Natural killer cell (primary cell): ENCODE measurements around the gene SSR3. TPM values are rescaled to one million over a fixed set of nuclear protein-coding genes. Genes with fewer than 3 reads are reported as not detected.

Source experiments
- ATAC-seq, 3 donors: fragments of 150-1000 bp in 2 of 3; fragments of 200-7000 bp in 1 of 3; cut with Tn5 transposase; 1 replicate in 1 of 3; 2 replicates in 2 of 3; pipeline ENCODE4 v1.10.0; 2021; ENCODE audit warnings: mild to moderate bottlenecking in 2 of 3, moderate library complexity in 2 of 3
- DNase-seq, 2 donors: peaks; one replicate each; pipeline versions ENCODE4 v3.0.0 to v3.0.0-alpha.2; 2013 to 2021; ENCODE audit warnings: mixed read lengths in 1 of 2
- H3K27ac ChIP-seq: one replicate; pipeline ENCODE4 v1.5.1; 2013; ENCODE audit warnings: mild to moderate bottlenecking, low read length
- H3K27me3 ChIP-seq: one replicate; pipeline ENCODE4 v1.6.1; 2013; ENCODE audit warnings: low read length; ENCODE audit not compliant: control insufficient read depth, insufficient read depth
- H3K36me3 ChIP-seq: one replicate; pipeline ENCODE4 v1.6.1; 2013; ENCODE audit warnings: low read length; ENCODE audit not compliant: control insufficient read depth, insufficient read depth
- H3K4me1 ChIP-seq: one replicate; pipeline ENCODE4 v1.6.1; 2013; ENCODE audit warnings: low read length; ENCODE audit not compliant: control insufficient read depth, insufficient read depth
- H3K4me3 ChIP-seq: one replicate; pipeline ENCODE4 v1.5.1; 2013; ENCODE audit warnings: low read length
- H3K9me3 ChIP-seq: one replicate; pipeline ENCODE4 v1.6.1; 2013; ENCODE audit warnings: low read length; ENCODE audit not compliant: control insufficient read depth, insufficient read depth
- H3K27ac Mint-ChIP-seq, 2 donors: one replicate each; pipeline ENCODE4 v1.8.0; 2022; ENCODE audit warnings: mild to moderate bottlenecking in 2 of 2, mixed read lengths in 2 of 2, moderate library complexity in 1 of 2
- H3K27me3 Mint-ChIP-seq, 2 donors: one replicate each; pipeline ENCODE4 v1.8.0; 2022; ENCODE audit warnings: low read depth in 2 of 2, mixed read lengths in 2 of 2
- H3K36me3 Mint-ChIP-seq: one replicate; pipeline ENCODE4 v1.8.0; 2022; ENCODE audit warnings: mixed read lengths
- H3K4me1 Mint-ChIP-seq, 2 donors: one replicate each; pipeline ENCODE4 v1.8.0; 2022; ENCODE audit warnings: mixed read lengths in 2 of 2
- H3K4me3 Mint-ChIP-seq: one replicate; pipeline ENCODE4 v1.8.0; 2022; ENCODE audit warnings: mild to moderate bottlenecking, moderate library complexity, mixed read lengths
- H3K9me3 Mint-ChIP-seq, 2 donors: one replicate each; pipeline ENCODE4 v1.8.0; 2022; ENCODE audit warnings: mixed read lengths in 2 of 2
- WGBS: methylation state at CpG from one replicate; pipeline ENCODE4 v1.1.7; 2013; ENCODE audit warnings: missing lambda C conversion rate; ENCODE audit not compliant: insufficient coverage; 5-methylcytosine and 5-hydroxymethylcytosine counted together
- intact Hi-C: fragments of 100-400 bp; cut with micrococcal nuclease; formaldehyde crosslinking; loops from one replicate; pipeline ENCODE4 v1.14.2; 2022
- total RNA-seq, 4 donors: library from RNA; stranded (reverse); fragments of 120-200 nt in 1 of 4; gene quantifications; one replicate each; pipeline versions ENCODE4 v1.2.3 to v1.2.4, GENCODE V29; 2013 to 2022
- TF ChIP-seq, protein P1 (sequence below): fragments of 200-600 bp; IDR thresholded peaks from one replicate; pipeline ENCODE4 v1.8.0; 2022; ENCODE audit warnings: antibody characterized with exemption

SSR3 gene
- 10 to 100 TPM; 60.7 to 75.1 (median 63.0) TPM for total RNA-seq
- total RNA-seq (2013), result 94.7 TPM

DNA sequence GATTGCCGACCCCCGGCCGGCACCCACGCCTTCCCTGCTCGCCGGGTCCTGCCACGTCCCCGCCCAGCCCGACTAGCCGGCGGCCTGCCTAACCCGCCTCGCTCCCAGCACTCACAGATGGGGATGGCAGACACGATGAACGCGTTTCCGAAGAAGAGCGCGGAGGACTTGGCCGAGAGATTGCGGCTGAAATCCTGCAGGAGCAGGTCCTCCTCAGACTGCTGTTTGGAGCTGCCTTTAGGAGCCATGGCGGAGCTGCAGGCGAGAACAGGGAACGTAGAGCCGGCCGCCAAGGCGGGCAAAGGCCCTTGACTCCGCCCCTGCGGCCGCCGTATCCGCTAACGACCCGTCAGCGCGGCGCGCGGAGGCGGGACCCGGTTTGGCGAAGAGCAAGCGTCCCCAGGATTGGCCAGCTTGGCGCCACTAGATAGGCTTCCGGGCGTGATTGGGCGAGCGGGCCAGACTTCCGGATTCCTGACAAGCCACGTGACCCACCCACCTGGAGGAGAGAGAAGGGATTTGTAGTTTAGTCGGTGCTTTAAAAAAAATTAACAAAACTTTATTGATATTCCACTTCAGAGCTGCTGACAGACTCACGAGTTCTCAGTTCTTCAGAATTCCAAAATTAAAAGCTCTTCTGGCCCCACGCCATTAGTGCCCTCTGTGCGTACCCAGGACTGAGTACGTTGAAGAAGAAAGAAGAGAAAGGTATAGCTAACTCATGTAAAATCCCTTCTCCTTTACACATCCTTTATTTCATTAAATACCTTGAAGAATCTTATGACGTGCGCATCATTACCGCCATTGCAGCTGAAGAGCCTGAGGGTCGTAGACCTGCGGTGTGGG, at the start of gene SSR3:
TSS of gene SSR3 (minus strand) at position 276 of the 846 bp plus-strand sequence. CDS start at position 248, 28 bp downstream.
- peak within 1 kb of the TSS; percentile 93 for H3K4me3 Mint-ChIP-seq
- WGBS, result 4% methylated on average over 56 of the region's 60 CpGs

DNA sequence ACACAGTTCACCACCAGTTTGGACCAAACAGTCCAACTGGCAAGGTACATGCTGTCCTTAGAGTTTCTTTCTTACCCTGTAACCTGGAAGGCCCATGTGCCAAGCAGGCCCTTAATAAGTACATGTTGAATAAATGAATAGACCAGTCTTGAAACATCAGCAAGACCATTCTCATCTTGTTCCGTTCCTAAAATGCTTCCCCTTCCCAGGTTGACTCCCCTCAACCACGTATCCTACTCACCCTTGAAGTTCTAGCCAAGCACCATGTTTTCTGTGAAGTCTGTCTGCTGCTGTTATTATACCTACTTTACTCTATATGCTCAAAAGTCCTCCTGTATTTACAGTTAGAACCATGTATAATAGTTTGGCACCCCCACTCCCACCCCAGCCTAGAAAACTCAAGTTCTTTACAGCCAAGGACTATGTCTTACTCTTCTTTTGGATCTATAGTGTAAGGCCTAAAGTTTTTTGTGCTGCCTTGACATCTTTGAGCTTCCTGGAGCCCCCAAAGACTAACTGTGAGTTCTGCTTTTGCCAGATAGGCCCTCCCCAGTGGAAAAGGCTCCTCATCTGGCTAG, 49.2 kb upstream of the SSR3 start:
- Mint-ChIP-seq H3K27ac (no peak overlapping the region), H3K36me3 (no peaks in the 10 kb centered on the region), H3K9me3 (no peaks in the 10 kb centered on the region), H3K4me3 (no peak overlapping the region), H3K27me3 (peaks cover 5 to 23% of the 10 kb centered on the region in 2 donors), H3K4me1 (peaks cover 0 to 13% of the 10 kb centered on the region in 2 donors)
- DNase-seq (no peak), ATAC-seq (no peak)
- no peak overlapping the region for H3K4me3 ChIP-seq
- no peak overlapping the region for H3K27ac ChIP-seq
- 93% methylated on average over 2 of the region's 2 CpGs for WGBS
- peaks cover 5% of the 10 kb centered on the region for H3K27me3 ChIP-seq
- intact Hi-C loops, result no loop called here
- TF ChIP-seq, protein P1, sequence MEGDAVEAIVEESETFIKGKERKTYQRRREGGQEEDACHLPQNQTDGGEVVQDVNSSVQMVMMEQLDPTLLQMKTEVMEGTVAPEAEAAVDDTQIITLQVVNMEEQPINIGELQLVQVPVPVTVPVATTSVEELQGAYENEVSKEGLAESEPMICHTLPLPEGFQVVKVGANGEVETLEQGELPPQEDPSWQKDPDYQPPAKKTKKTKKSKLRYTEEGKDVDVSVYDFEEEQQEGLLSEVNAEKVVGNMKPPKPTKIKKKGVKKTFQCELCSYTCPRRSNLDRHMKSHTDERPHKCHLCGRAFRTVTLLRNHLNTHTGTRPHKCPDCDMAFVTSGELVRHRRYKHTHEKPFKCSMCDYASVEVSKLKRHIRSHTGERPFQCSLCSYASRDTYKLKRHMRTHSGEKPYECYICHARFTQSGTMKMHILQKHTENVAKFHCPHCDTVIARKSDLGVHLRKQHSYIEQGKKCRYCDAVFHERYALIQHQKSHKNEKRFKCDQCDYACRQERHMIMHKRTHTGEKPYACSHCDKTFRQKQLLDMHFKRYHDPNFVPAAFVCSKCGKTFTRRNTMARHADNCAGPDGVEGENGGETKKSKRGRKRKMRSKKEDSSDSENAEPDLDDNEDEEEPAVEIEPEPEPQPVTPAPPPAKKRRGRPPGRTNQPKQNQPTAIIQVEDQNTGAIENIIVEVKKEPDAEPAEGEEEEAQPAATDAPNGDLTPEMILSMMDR, result no peak
- H3K4me1 ChIP-seq, result peaks cover 9% of the 10 kb centered on the region
- no peaks in the 10 kb centered on the region for H3K9me3 ChIP-seq
- H3K36me3 ChIP-seq, result no peaks in the 10 kb centered on the region

More for the DNA sequence above, at the start of gene SSR3:
- Mint-ChIP-seq H3K9me3 (no peaks in the 10 kb centered on the region), H3K4me1 (peaks cover 42 to 48% of the 10 kb centered on the region in 2 donors), H3K36me3 (peaks cover 13% of the 10 kb centered on the region), H3K27me3 (no peaks in the 10 kb centered on the region), H3K27ac (peak within 1 kb of the TSS; percentile 90 to 93)
- no peaks in the 10 kb centered on the region for H3K9me3 ChIP-seq
- peak within 1 kb of the TSS; percentile 78 for H3K4me3 ChIP-seq
- peaks cover 17% of the 10 kb centered on the region for H3K36me3 ChIP-seq
- TF ChIP-seq, protein P1, result no peak
- peak within 1 kb of the TSS; percentile 63 for H3K27ac ChIP-seq
- no peaks in the 10 kb centered on the region for H3K27me3 ChIP-seq
- DNase-seq (peak; percentile 98 to 99), ATAC-seq (peak; percentile 98 to 100 (median 98))
- intact Hi-C loops, result loop anchor here (1.0 to 10.0 kb wide), 8 partner anchors 71 to 700 kb away; partner anchors contain the start of genes GMPS, LEKR1, SLC33A1 and TIPARP
- H3K4me1 ChIP-seq, result peaks cover 8% of the 10 kb centered on the region

DNA sequence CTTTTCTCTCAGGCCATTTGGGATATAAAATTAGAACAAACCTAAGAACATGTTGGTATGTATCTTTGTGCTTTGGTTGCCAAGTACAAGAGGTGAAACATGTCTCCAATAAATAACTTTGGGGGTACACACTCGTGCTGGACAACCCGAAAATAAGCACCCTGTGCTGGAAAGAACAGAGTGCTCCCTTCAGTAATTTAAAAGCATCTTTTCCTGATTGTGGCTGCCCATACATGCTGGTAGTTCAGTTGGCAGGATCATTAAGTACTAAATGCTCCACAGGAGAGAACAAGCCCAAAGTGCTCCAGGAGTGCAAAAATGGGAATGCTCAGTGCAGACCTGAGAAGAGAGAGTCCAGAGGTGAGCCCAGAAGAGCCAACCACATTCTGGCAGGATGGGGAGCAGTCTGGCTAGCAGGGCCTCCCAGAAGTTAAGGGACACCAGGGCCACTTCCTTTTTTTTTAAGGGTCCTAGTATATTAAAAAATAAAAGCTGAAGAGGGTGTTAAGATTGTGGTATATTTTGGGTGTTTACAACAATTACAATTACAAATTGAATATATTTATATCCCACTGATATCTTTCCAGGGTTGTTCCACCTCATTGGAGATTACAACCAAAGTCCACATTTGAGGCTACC, 48.6 kb upstream of the SSR3 start:
- Histone ChIP-seq H3K4me3 (no peak overlapping the region), H3K4me1 (peaks cover 9% of the 10 kb centered on the region), H3K27ac (no peak overlapping the region), H3K27me3 (peaks cover 5% of the 10 kb centered on the region), H3K36me3 (no peaks in the 10 kb centered on the region), H3K9me3 (no peaks in the 10 kb centered on the region)
- intact Hi-C loops, result no loop called here
- 95% methylated on average over 2 of the region's 2 CpGs for WGBS
- TF ChIP-seq, protein P1, result no peak
- Mint-ChIP-seq H3K27me3 (peaks cover 2 to 19% of the 10 kb centered on the region in 2 donors), H3K36me3 (no peaks in the 10 kb centered on the region), H3K27ac (no peak overlapping the region), H3K4me3 (no peak overlapping the region), H3K9me3 (no peaks in the 10 kb centered on the region), H3K4me1 (peaks cover 0 to 13% of the 10 kb centered on the region in 2 donors)
- ATAC-seq (no peak), DNase-seq (no peak)
